NB4 (cell line): ENCODE measurements around the gene C10orf71.

ENCODE experiments used
- POLR2A ChIP-seq: IDR thresholded peaks from 2 replicates; pipeline ENCODE4 v1.6.1; 2011; ENCODE audit warnings: mild to moderate bottlenecking; ENCODE audit not compliant: insufficient read length; ENCODE audit errors: extremely low read depth
- TF ChIP-seq, protein P1 (sequence below): IDR thresholded peaks from one replicate; pipeline ENCODE4 v1.5.1; 2012; ENCODE audit warnings: low read depth, low read length

DNA sequence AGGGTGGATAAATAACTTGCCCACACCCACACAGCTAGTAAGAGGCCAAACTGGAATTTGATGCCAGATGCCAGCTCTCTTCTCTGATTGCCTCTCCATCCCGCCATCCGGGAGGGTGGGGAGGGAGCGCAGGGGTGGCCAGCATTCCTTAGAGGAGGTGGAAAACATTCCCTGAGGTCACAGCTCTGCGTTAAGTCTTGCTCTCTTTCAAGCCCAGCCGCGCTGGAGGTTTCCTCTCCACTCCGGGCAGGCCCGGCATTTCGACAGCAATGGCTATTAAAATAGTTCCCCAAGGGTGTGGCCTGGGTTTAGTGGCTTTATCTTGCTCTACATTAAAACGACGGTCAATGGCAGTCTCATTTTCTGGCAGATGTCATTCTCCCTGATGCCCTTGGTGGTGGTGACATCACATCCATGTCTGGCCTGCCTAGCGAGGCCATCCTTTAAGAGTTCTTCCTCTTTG, 16.1 kb upstream of the C10orf71 start:
- TF ChIP-seq POLR2A: no peak
- TF ChIP-seq, protein P1, sequence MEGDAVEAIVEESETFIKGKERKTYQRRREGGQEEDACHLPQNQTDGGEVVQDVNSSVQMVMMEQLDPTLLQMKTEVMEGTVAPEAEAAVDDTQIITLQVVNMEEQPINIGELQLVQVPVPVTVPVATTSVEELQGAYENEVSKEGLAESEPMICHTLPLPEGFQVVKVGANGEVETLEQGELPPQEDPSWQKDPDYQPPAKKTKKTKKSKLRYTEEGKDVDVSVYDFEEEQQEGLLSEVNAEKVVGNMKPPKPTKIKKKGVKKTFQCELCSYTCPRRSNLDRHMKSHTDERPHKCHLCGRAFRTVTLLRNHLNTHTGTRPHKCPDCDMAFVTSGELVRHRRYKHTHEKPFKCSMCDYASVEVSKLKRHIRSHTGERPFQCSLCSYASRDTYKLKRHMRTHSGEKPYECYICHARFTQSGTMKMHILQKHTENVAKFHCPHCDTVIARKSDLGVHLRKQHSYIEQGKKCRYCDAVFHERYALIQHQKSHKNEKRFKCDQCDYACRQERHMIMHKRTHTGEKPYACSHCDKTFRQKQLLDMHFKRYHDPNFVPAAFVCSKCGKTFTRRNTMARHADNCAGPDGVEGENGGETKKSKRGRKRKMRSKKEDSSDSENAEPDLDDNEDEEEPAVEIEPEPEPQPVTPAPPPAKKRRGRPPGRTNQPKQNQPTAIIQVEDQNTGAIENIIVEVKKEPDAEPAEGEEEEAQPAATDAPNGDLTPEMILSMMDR: no peak
